TTC549 (cell line): Measurements from ENCODE around the gene SLC13A4.
"Not testable (repeated sequence)": the region's sequence is repeated elsewhere in the genome, so short reads cannot be mapped to it uniquely, and the experiment has no call there.

Experiments
- FAIRE-seq: peaks from 2 replicates; lab custom pipeline; 2012; peaks lifted over from hg19 to GRCh38; lab: Jason Lieb, UNC

Gene SLC13A4

DNA sequence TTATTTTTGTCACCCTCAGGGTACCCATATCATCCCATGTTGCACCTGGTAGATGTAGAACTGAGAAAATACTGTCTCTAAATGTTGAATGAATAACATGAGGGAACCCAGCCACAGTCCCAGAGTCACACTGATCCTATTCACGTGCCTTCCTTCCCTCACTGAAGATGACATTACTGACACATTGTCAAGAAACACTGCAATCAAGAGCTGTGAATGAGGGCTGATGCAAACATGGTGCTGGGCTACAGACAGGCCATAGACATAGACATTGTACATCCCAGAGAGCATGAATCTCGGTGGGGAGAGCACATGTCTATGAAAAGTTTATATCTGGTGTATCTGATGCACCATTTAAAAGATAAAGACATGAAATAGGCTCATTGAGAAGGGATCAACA lies 9.8 kb downstream of the SLC13A4 start:
- no peak for FAIRE-seq

DNA sequence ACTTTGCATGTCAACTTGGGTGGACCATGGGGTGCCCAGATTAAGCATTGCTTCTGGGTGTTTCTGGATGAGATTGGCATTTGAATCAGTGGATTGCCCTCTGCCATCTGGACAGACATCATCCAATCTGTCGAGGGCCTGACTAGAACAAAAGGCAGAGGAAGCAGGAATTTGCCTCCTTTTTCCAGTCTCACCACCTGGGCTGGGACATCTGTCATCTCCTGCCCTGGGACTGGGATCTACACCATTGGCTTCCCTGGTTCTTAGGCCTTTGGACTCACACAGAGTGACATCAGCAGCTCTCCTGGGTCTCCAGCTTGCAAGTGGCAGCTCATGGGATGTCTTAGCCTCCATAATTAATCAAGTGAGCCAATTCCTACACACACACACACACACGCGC lies 10.3 kb downstream of the SLC13A4 start:
- no peak for FAIRE-seq

DNA sequence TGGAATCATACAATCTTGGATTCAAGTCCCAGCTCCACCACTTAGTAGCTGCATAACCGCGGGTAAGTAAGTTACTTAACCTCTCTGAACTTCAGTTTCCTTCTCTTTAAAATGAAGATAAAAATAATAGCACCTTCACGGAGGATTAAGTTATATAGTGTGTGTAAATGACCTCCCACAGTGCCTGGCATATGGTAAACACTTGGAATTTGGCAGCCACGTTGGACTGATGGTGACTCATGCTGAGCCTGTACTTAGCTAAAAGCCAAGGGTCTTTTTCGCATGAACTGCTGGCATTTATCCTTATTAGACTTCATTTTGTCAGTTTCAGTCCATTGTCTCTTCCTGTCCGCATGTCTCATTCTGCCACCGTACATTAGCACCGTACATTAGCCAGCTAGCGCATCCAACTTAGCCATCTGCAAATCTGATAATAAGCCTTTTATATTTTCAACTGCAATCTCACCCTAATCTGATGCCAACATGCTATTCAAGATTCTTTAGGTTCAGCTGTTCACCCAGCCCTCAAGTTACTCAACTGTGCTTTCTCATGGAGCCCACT lies 11.2 kb downstream of the SLC13A4 start:
- no peak for FAIRE-seq

DNA sequence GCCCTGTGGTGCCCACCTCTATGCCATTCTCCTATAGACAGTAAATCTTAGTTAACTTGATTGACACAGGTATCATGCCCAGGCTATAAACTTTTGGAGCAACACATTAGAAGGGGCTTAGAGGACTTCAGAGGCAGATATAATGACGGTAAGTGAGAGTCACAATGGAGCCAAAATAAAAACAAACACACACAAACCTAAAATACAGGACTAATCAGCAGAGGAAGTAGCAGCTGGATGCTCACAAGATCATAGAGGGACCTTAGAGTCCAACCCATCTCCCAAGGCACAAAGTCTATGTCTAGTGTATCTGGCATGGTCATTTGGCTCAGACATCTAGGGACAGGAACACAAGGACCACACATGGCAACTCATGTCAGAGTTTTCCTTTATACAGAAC lies 12.3 kb downstream of the SLC13A4 start:
- no peak for FAIRE-seq

DNA sequence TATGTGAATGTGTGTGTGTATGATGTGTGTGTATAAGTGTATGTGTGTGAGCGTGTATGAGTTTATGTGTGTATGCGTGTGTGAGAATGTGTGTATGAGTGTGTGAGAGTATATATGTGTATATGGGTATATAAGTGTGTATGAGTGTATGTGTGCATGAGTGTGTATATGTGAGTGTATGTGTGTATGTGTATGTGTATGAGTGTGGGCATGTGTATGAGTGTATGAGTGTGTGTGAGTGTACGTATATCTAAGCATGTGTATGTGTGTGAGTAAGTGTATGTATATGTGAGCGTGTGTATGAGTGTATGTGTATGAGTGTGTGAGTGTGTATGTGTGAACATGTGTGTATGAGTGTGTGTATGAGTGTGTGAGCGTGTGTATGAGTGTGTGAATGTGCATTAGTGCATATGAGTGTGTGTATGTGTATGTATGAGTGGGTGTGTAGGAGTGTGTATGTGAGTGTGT lies 12.9 kb downstream of the SLC13A4 start:
- FAIRE-seq = no peak

DNA sequence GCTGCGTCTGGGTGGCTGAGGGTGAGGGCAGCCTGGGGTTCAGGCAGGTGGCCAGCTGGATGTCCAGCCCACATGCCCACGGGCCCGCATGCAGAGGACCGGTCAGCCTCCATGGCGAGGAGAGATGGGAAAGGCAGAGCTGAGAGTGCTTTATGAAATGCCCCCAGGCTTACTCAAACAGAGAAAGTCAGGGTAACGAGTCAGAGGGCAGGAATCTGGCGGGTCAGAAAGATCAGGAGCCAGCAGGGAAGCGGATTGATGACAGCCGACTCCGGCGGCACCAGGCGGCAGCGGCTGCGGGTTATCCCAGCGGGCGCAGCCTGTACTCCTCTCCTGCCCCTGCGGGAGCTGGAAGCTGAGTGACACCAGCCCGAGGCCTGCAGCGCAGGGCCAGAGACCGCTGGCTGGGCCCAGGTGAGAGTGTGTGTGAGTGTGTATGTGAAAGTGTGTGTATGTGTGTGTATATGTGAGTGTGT lies 13.4 kb downstream of the SLC13A4 start:
- FAIRE-seq = no peak

DNA sequence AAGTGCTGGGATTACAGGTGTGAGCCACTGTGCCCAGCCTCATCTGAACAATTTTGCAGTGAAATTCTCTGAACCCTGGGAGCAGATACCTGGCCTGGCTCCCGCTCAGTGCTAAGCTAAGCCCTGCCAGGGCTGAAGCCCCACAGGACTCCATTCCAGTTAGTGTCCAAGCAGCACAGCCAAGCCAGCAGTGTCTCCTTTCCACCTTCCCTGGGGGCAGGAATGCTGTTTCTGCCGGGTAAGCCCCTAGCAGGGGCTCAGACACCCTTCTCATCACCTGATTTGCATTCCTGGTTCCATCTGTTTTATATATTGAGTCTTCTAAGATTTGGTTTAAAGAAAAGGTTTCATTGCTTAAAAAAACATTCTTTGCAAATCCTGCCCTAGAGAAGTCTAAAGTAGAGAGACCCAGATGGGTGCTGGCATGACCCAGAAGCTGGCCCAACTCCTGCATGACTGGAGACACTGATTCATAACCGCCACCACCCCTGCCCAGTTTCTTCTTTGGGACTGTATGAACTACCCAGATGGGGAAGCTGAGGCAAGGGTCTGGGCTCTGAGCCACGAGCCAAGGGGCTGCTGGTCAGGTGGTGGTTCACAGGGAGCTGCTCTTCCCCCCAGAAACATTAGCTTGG lies 14.0 kb downstream of the SLC13A4 start:
- no peak for FAIRE-seq

DNA sequence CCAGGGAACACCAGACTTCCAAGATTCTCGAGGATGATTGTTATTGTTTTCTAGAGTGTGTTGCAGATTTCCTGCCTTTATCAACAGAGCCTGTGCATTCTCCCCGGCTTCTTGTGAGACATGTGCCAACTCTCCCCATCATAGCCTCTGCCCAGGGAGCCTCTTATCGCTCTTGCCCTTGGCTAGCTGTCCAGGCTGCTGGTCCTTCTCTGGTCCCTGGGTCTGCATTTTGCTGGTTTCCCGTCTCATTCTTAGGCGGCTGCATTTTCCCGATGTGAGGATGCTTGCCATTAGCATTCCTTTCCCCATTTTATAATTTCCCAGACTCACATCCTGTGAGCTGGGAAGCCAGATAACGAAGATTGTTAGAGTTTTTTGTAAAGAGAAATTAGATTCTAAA lies 15.2 kb downstream of the SLC13A4 start:
- no peak for FAIRE-seq

DNA sequence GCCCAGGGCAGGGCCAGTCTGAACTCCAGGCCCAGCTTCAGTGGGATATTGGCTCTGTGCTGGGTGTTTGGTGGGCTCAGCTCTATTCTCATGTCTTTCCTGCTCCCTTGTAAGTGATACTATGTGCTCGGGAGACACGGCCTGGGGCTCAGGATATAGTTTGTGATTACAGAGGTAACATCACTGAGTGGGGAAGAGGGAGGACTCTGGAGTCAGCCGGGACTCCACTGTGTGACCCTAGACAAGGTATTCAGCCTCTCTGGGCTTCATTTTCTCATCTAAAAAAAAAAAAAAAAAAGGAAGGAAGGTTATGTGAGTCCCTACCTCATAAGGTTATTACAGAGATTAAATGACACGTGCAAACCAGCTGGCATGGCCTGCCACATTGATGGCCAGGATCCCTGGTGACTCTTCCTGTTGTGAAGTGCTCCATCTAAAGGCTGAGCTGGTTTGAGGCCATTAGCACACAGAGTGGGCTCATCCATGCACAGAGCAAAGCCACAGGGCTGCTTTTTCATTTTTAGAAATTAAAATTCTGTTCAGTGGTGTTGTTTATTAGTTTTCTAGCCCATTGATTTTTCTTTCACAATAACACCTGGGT lies 15.7 kb downstream of the SLC13A4 start:
- no peak for FAIRE-seq

DNA sequence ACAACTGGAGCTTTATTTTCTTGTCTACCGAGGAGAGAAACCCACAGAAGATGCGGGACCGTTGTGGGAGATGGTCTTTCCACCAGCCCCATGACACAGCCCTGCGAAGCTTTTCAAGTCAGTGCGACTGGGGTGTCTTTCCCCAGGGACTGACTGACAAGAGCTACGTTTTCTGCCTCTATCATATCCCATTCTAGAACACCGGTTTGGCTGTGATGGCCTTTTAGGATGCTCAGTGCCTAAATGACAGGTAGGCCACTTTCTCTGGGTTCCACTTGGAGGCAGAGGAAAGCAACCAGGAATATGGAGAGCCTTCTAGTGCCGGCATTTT lies 16.9 kb downstream of the SLC13A4 start:
- no peak for FAIRE-seq

DNA sequence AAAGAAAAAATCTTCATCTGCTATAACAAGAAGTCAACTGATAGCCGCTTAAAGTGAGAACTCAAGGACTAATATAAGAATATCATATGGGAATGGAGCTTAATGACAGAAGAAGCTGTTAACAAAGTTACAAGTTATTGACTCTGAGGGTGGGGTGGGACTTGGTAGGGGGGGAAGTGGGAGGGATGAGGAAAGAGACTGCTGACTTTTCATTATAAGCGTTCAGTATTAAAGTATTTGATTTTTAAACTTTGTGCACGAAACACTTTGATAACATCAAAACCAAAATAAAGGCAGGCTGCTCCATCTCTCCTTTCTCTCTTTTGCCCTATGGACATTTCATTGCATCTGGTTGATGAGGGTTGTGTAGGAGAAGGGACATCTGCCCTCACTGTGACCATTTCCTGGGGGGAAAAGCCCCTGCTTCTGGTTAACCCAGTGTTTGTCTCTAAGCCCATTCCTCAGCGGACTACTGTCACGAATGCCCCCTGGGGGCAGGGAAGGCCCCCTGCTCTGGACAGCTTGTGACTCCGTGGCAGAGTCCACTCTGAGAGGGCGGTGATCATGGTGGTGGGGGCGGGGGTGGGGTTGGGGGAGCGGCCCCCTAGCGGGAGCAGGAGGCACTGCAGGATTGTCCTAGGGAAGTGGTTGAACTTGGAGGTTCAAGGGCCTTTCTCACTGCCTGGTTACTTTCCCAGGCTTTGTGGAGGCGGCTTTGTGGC lies 17.4 kb downstream of the SLC13A4 start:
- FAIRE-seq = no peak

DNA sequence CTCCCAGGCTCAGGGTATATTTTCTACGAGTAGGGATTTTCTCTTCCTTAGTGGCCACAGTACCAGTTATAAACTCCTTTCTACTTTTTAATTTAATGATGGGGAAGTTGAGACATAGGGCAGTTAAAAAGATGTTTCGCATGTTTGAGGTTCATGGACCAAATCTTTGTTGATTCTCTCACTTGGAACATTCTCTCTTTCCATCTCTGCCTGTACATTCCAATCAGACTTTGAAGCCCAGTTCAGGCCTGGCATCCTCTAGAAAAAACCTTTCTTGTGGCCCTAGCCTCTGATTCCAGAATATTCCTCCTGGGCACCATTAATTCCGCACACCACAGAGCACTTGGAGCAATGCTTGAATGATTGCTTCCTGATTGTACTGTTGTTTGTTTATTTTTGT lies 18.5 kb downstream of the SLC13A4 start:
- FAIRE-seq = no peak

DNA sequence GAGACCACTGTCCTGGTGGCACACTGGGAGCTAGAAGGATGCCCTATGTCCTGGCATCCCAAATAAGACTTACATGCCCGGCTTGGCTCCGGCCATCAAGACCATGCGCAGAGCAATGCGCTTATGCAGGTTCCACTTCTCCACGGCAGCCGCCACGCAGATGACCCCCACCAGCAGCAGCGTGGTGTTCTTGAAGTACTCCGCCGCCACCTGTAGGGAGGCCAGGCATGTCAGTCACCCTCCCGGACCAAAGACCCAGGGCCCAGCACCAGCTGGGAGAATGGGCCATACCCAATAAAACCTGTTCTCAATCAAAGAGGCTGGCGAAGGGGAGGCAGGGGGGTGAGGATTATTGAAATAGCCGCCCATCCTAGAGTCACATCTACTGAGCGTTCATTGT lies 19.9 kb downstream of the SLC13A4 start:
- no peak for FAIRE-seq

DNA sequence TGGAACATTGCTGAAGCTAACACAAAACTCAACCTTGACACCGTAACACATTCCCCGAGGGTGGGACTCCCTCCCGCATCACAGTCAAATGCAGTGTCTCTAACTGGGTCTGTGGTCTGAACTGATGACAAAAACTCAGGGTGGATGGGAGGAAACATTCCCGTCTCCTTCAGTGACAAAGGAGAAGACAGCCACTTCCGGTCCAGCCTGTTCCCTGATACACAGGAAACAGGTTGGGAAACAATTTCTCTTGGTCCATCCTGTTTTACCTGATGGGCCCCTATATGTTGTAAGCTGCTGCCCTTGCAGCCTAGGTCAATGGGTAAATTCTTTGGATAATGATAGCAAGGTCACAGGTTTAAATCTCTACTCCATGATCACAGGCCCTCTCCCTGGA lies 20.4 kb downstream of the SLC13A4 start:
- FAIRE-seq = no peak

DNA sequence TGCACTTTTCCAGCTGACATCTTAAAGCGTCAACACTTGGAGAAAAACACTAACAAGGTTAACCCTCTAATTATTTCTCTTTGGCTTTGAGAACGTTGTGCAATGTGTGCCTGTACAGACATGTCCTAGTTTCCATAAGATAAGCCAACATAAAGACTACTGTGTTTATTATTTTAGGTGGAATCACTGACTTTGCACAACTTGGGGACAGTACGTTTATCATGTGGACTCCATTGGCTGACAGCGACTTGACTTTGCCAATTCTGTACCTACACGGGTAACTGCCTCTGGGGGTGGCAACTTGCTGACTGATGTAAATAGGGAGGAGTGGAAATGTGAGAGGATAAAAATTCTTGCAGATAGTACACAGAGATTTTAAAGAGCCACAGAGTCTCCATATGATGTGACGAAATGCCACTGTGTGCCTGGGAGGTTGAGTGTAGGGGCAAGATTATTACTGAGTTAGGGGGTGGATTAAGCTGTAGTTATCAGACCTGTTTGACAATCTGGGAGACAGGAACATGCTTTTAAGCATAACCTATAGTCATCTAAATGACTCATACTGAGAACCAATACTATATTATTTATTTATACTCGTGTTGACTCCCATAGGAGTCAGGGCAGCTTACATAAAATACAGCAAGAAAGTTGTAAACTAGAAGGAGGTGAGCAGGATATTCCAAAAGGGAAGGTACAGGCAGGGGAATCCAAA lies 21.0 kb downstream of the SLC13A4 start:
- FAIRE-seq = no peak

DNA sequence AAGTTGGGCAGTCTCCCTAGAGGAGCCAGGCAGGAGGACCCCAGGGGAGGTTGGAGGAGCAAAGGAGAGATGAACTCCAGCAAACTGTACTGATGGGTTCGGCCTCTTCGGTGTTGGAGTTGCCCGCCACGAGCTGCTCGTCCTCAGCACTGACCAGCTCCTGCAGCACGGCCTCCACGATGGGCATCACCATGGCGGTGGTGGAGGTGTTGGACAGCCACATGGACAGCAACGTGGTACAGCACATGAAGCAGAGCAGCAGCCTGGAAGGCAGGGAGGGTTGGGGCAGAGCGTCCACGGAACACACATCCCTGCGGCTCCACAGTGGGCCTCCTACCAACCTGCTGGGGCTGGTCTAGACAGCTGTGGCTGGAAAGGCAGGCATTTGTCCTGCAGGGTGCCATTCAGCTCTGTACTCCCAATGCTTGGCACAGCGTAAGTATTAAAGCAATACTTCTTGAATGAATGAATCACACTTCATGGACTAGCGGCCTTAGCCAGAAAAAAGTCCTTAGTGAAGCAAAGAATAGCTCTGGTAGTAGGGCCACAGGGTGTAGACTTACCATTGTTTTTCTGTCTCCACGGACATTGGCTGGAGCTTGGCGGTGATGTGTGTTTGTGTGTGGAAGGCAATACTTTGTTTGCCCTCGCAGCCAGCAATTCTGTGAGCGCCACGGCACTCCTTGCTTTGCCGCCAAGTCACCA lies 21.8 kb downstream of the SLC13A4 start:
- no peak for FAIRE-seq

DNA sequence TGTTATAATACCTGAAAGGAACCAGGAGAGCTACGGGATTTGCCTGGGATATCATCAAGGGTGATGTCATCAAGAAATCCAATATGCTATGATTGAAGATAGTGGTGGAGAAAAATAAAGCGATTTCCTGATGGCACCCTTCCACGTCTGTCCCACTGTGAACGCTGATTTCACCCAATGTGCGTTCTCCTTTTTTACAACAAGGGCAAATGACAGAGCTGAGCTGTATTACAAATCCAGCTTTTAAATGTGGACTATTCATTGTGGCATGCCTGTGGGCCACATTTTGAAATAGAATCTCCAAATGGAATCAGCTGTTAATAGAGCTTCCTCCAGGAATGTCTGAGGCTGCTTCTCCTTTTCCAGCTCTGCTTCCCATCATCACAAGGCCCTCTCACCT lies 23.3 kb downstream of the SLC13A4 start:
- no peak for FAIRE-seq

DNA sequence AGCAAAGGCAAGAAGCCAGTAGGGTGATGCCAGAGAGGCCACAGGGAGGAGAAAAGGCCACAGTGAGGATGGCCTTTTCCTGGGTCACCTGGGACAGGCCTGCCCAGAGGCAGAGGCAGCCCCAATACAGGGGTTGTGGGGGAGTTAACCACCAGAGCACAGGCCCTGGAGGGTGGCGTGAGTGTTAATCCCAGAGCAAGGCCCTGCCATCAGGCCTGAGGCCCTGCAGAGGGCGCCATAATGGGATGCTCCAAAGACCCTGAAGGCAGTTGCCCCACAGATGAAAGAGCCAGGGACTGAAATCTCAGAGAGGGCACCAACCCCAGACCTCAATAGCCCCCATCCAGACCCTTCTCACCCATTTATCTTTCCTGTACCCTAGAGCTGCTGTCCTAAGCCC lies 23.9 kb downstream of the SLC13A4 start:
- FAIRE-seq = no peak

DNA sequence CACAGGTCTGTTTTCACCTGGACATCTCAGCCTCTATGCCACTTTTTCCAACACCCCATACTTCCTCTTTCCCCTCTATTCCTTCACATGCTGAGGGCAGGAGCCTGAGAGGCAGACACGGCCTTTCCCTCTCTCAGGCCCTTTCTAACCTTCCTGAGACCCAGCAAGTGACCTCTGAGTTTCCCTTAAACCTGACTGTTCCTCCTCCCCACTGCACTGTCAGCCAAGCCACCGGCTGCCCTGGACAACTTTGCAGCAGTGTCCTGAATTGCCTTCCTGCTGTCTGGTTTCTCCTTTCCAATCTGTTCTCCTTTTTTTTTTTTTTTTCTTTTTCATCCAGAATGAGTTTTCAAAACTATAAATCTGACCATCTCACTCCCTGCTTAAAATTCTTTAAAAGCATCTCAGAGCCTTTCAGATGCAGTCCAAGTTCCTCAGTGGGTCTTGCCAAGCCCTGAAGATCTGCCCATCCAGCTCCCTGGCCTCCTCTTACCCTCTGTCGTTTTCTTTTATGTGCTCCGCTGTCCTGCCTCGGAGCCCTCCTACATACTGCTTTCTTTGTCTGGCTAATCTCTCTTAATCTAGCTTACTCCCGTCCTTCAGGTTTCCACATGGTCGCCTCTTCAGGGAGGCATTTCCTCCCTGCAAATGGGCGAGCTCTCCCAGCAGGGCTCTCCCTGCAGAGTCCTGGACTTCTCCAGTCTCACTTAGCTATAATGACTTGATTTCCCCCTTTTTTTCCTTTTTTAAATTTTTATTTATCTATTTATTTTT lies 30.5 kb downstream of the SLC13A4 start:
- FAIRE-seq = no peak

DNA sequence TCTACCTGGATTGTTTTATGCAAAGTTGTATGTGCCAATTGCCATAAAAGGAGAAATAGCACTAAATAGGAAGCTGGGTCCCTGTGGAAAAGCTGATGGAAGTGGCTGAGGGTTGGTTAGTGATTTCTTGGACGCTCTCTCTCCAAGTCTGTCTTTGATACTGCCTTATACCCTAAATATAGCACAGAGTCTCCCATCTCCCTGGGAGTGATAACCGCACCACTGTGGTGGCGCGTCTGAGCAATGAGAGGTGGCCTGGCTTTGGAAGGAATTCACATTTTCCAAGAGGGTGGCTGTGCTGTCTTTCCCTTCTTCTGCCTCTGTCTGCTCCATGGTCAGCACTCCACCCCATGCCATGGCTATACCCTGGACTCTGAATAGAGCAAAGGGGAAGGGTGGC lies 34.4 kb downstream of the SLC13A4 start:
- no peak for FAIRE-seq

DNA sequence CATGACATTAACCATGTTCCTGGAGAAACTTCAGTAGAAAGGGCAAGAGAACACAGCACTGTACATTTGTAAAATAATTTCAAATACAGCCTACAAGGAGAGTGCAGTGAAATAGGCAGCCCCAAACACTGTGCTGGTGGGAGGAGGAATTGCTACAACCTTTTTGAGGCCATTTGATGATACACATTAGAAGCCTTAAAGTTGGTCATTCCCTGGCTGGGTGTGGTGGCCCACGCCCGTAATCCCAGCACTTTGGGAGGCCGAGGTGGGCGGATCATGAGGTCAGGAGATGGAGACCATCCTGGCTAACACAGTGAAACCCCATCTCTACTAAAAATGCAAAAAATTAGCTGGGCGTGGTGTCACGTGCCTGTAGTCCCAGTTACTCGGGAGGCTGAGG lies 35.4 kb downstream of the SLC13A4 start:
- not testable (repeated sequence) for FAIRE-seq
